HG03097 (cell line): ENCODE measurements around the gene PPP1R9A.

Experiments
- ATAC-seq: cut with Tn5 transposase; IDR thresholded peaks from one replicate; pipeline ENCODE4 v1.9.1; 2021; ENCODE audit not compliant: unreplicated experiment, low FRiP score

PPP1R9A gene

DNA sequence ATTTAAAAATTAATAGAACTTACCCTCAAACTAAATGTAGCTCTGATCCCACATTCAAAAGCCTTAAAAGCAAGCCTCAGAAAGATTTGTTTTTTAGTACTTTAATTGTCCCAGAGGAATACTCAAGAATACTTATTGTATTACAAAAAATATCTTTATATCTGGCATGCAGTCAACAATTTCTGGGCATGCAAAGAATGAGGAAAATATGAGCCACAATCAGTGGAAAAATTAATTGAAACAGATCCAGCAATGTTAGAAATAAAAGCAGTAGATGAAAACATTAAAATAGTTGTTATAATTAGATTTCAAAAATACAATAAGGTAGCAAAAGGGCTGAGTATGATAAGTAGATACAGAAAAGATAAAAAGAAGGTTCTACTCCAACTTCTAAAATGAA is 262.3 kb downstream of the PPP1R9A start:
- ATAC-seq = no peak

DNA sequence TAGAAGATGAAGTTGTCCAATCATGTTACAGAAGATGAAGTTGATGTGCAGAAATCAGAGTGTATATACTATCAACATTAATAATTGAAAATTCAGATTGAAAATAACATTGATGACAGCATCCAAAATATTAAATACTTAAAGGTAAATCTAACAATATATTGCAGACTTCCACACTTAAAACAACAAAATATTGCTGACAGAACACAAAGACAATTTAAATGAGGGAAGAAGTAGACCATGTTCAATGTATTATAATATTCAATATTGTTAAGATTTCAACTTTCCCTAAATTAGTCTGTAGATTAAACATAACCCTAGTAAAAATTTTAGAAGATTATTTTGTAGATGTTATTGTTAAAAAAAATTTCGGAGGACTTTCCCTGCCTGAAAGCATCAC is 265.0 kb downstream of the PPP1R9A start:
- no peak for ATAC-seq

- ATAC-seq = no peak
These were observed 283.1 kb downstream of the PPP1R9A start for GRCh38 chr7:95190515-95190914.

DNA sequence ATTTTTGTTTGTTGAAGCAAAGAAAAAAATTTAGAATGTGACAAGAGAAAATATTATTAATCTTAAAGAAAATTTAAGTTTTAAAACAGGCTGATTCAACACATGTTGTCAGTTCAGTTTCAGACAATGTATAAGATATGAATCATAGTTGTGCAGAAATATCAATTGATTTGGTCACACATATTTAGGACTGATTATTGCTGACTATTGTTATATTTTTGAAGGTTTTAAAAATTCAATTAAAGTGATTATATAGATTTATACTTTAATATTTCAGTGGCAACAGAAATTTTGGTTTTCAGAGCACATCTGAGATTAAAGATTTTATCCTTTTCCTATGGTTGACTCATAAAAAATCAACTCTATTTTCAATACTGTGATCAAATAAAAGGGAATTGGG is 284.4 kb downstream of the PPP1R9A start:
- ATAC-seq = no peak

GRCh38 chr7:95198863-95199262 is 291.5 kb downstream of the PPP1R9A start:
- no peak for ATAC-seq

DNA sequence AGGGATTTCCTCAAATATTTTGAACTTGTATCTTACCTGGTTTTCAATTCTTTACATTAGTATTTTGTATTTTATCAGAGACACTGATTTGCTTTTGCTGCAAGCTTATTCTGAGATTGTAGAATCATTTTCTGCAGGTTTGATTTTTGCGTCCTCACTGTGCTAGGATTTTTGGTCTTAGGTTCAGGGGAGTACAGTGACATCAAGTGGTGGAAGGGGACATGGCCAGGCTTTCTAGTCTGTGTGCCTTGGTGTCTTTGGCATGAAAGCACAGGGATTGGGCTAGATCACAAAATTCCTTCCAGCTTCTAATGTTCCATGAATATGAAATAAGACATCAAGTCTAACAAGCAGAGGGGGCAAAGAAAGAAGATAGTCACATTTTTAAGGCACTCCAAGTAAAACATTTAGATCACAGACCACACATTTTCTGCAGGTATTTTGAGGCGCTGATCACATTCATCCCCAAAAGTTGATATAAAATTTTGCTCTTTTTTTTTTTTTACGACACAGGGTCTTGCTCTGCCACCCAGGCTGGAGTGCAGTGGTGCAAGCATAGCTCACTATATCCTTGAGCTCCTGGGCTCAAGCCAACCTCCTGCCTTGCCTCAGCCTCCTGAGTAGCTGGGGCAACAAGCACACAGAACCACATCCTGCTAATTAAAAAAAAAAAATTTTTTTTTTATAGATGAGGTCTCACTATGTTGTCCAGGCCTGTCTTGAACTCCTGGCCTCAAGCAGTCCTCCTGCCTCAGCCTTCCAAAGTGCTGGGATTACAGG is 292.6 kb downstream of the PPP1R9A start:
- no peak for ATAC-seq

DNA sequence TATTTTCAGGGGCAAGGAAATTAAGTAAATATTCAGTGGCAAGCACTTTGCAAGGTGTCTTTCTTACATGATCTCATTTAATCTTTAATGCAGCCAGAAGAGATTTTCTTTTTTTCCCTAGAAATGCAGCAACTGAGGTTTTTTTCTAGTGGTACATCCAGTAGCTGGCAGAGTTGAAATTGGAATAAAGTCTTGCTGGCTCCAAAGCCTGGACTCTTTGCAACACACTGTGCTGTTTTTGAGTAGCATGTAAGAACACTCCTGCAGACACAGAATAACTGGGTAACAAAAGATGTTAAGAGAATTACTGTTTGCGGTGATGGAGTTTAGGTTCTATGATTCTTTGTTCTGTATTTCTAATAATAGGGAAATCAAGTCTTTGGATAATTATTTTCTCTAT is 293.3 kb downstream of the PPP1R9A start:
- no peak for ATAC-seq

GRCh38 chr7:95201727-95202126 is 294.3 kb downstream of the PPP1R9A start:
- ATAC-seq = no peak

DNA sequence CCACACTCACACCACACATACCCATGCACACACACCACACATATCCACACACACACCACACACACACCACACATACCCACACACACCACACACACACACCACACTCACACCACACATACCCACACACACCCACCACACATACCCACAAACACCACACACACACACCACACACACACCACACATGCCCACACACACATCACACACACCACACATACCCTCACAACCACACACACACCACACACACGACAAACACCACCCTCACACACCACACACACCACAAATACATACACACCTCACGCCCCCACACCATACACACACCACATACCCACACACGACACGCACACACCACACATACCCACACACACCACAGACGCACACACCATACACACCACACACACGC is 297.2 kb downstream of the PPP1R9A start:
- no peak for ATAC-seq

DNA sequence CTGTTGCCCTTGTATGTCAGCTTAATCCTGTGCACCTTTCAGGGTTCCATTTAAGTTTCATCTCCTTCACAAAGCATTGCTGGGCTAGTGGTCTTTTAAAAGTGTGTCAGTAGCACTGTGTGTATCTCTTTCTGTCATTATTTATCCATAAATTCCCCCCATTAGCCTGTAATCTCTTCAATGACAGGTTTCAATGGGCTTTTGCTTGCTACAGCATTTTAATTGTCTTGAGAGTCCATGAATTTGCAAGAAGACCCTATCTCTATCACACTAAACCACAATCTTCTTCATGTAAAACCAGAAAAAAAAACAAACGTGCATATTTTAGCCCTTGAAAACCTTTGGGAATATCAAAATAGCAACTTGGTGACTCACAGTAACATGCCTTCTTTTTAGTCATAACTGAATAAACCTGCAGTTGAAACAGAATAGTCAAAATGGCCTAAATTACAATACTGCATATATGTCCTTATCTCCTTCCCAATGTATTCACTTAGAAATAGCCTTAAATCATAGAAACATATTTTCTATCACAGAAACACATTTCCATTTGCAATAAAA is 298.4 kb downstream of the PPP1R9A start:
- ATAC-seq = no peak

DNA sequence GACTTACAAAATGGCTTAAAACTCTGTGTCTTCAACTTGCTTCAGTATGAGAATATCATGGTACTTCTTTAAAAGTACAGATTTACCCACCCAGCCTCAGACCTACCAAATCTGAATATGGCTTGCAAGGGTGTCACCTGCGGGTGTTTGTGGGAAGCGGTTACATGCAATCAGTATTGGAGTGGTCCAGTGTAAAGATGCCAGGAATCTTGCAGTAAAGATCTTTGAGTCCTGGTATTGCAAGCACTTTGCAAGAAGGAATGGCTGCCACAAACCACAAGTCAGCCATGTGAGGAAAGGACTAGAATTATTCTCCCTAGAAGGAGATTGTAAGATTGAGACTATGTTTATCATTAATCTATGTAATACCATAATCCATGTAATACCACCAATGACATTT is 301.9 kb downstream of the PPP1R9A start:
- ATAC-seq = no peak

GRCh38 chr7:95209788-95210187 is 302.4 kb downstream of the PPP1R9A start:
- ATAC-seq = no peak

DNA sequence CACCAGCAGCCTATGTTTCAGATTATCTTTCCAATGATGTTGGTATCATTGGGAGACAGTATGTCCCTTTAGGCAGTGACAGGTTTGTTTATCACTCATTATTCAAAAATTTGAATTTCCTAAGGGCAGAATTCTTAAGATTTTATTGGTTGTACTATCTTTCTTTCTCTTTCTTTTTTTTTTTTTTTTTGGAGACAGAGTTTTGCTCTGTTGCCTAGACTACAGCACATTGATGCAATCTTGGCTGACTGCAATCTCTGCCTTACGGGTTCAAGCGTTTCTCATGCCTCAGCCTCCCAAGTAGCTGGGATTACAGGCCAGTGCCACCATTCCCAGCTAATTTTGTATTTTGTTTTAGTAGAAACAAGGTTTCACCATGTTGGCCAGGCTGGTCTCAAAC is 305.8 kb downstream of the PPP1R9A start:
- ATAC-seq = no peak

DNA sequence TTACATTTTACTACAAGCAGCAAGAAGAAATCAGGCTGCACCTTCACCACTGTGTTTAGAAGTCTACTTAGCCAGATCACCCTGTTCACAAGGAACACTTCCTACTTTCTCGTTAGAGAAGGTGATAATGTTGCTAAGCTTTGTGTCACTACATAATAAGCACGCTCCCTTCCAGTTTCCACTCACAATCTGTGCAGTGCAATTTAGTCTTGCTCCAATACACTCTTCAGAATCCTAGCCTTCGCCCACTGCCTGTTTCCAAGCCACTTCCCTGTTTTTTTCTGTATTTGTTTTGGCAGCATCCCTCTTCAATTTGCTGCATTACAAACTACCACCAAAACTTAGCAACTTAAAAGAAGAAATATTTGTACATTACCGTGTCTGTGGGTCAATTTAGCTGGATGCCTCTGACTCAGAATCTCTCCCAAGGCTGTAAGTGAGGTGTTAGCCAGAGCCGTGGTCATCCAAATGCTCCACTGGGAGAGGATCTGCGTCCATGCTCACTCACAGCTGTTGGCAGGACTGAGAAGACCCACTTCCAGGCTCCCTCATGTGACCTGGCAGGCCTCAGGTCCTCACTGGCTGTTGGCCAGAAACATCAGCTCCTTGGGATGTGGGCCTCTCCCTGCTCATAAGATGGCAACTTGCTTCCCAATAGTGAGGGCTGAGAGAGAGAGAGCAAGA is 306.6 kb downstream of the PPP1R9A start:
- no peak for ATAC-seq

- ATAC-seq = no peak
These were observed 312.3 kb downstream of the PPP1R9A start for GRCh38 chr7:95219721-95220120.

- no peak for ATAC-seq
These were observed 312.9 kb downstream of the PPP1R9A start for GRCh38 chr7:95220328-95220727.

- no peak for ATAC-seq
These were observed 317.9 kb downstream of the PPP1R9A start for GRCh38 chr7:95225301-95225700.

GRCh38 chr7:95229301-95229700 is 321.9 kb downstream of the PPP1R9A start:
- no peak for ATAC-seq

DNA sequence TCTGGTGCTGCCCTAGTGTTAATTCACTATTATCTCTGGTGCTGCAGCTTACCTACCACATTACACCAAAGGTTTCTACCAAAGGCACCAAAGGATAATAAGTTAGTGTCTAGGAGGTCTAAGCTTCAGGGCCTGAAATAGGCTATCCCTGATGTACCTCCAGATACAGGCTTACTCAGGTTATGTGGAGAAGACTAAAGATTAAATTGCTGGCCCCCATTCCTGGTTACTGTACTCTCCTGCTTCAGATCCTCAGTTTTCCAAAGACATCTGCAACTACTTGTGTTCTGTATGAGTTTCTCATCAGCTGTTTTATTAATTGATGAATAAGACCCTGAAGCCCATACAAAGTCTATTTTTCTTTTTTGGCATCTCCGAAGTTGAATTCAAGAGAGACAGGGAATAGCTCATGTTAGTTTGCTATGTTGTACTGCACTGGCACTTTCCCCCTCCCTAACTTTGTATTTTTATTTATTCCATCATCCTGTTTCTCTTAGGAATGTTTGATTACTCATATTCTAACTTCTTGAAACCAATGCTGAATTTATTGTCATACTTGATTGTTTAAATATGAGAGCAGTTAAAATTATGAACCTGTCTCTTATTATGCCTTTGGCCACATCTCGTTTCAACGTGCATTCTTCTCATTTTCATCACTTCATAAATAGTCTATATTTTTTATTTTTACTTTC is 331.0 kb downstream of the PPP1R9A start:
- ATAC-seq = no peak

GRCh38 chr7:95240921-95241320 is 333.5 kb downstream of the PPP1R9A start:
- no peak for ATAC-seq

GRCh38 chr7:95242266-95242665 is 334.9 kb downstream of the PPP1R9A start:
- ATAC-seq = no peak
